GM19025 (cell line): ENCODE measurements around the gene LRTM2.

Experiments used
- ATAC-seq: cut with Tn5 transposase; IDR thresholded peaks from one replicate; pipeline ENCODE4 v1.9.1; 2021; ENCODE audit warnings: mild to moderate bottlenecking, low read depth, moderate library complexity; ENCODE audit not compliant: unreplicated experiment

LRTM2 gene

GRCh38 chr12:1827826-1828805 lies 7.8 kb downstream of the LRTM2 start:
- ATAC-seq, result no peak

- no peak for ATAC-seq
Measured at GRCh38 chr12:1828856-1829255, 8.5 kb downstream of the LRTM2 start.

- no peak for ATAC-seq
Measured at GRCh38 chr12:1829306-1829900, 9.0 kb downstream of the LRTM2 start.

GRCh38 chr12:1830401-1830845 lies 10.1 kb downstream of the LRTM2 start:
- ATAC-seq, result no peak

GRCh38 chr12:1830981-1831963 lies 10.9 kb downstream of the LRTM2 start:
- ATAC-seq, result no peak

- no peak for ATAC-seq
Measured at GRCh38 chr12:1832801-1833595, 12.6 kb downstream of the LRTM2 start.

- no peak for ATAC-seq
Measured at GRCh38 chr12:1833596-1834028, 13.2 kb downstream of the LRTM2 start.

GRCh38 chr12:1834186-1834925 lies 14.0 kb downstream of the LRTM2 start:
- ATAC-seq, result no peak

- no peak for ATAC-seq
Measured at GRCh38 chr12:1835211-1836131, 15.1 kb downstream of the LRTM2 start.

- ATAC-seq, result no peak
Measured at GRCh38 chr12:1836241-1836803, 16.0 kb downstream of the LRTM2 start.

- no peak for ATAC-seq
Measured at GRCh38 chr12:1836854-1837421, 16.6 kb downstream of the LRTM2 start.

- no peak for ATAC-seq
Measured at GRCh38 chr12:1837541-1838204, 17.3 kb downstream of the LRTM2 start.

GRCh38 chr12:1838205-1838993 lies 18.0 kb downstream of the LRTM2 start:
- ATAC-seq, result no peak

- no peak for ATAC-seq
Measured at GRCh38 chr12:1838994-1839365, 18.6 kb downstream of the LRTM2 start.

- no peak for ATAC-seq
Measured at GRCh38 chr12:1839464-1839863, 19.1 kb downstream of the LRTM2 start.
